Stimulated activated CD4-positive, alpha-beta T cell treated with anti-CD3 and anti-CD28 coated beads, Interleukin-2, amount 100 ng/mL, for 4 hours (primary cell): ENCODE results near the gene LDLRAD4.
"Not testable (repeated sequence)": the region's sequence is repeated elsewhere in the genome, so short reads cannot be mapped to it uniquely, and the experiment has no call there.

Experiments
- DNase-seq: peaks from one replicate; pipeline ENCODE4 v3.0.0-alpha.2; 2020; ENCODE audit warnings: low read depth

Gene LDLRAD4

DNA sequence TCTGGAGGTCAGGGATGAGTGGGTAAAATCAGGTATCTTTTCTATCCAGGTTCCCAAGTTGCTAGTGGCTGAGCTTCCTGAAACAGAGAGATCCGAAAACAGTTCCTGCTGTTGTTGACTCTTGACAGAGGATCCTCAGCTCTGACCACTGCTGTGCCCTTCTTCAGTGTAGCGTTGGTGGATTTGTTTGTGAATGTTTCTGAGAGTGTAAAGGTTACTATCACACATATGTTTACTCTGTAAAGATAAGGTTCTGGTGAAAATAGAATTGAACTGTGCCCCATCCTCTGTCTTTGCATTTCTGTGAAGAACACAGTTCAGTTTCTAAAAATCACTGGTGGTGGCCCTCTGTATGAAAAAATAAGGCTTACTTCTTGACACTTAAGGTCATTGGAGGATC is 119.8 kb downstream of the LDLRAD4 start:
- no peak for DNase-seq

DNA sequence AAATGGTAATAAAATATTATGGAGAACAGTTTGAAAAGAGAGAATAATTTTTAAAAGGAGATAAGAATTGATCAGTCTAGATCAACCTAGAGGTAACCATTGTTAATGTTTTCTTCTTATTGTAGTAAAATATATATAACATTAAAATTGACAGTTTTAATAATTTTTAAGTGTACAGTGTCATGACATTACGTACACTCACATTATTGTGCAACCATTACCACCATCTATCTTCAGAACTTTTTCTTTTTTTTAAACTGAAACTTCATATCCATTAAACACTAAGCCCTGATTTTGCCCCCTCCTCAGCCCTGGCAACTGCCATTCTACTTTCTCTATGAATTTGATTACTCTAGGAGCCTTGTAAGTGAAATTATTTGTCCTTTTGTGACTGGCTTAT is 121.1 kb downstream of the LDLRAD4 start:
- DNase-seq: no peak

- not testable (repeated sequence) for DNase-seq
These were observed 127.9 kb downstream of the LDLRAD4 start for GRCh38 chr18:13346449-13346848.

DNA sequence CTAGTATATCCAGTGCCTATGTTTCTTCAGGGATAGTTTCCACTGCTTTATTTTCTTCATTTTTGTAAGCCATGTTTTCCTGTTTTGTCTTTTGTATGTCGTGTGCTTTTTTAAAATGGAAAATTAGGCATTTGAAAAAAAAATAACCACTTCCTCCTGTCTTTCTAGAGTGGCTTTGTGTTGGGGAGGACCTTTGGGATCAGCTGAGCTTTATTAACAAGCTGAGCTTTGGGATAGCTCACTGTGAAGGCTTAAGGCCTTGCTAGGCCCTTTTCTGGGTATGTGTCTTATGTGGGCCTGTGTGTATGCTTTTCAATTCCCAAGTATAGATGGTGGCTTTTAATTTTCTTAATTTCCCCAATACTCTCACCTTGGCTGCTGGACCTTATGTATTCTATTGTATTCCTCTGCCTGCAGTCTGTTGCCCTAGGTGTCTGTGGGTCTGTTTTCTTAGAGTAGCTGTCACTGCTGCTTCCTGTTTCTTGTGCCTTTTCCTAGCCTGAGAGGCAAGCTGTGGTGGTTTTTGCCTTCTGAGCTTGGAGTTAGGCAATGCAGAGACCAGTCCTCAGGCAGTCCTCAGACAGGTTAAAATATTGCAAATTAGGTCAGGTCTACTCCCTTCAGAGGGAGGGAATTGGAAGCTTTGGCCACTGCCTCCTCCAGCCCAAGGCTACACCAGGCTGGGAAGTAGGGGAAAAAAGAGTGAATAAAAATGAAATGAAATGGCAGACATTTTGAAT is 134.7 kb downstream of the LDLRAD4 start:
- DNase-seq: no peak

DNA sequence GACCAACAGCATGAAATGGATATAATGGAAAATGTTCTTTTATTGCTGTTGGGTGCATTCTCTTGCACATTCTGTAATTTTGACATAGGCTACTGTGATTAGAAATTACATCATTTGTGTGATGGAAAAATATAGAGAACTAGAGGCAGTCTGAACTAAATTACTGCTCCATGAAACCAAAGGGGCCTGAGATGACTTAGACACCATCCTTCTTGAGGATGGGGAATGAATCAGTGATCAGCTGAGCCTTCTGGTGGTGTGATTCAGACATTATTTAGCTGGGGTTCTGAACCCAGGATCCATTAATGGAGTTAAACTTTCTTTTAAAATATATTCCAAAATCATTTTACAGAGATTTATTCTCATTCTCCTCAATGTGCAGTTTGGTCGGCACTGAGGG is 135.8 kb downstream of the LDLRAD4 start:
- no peak for DNase-seq

DNA sequence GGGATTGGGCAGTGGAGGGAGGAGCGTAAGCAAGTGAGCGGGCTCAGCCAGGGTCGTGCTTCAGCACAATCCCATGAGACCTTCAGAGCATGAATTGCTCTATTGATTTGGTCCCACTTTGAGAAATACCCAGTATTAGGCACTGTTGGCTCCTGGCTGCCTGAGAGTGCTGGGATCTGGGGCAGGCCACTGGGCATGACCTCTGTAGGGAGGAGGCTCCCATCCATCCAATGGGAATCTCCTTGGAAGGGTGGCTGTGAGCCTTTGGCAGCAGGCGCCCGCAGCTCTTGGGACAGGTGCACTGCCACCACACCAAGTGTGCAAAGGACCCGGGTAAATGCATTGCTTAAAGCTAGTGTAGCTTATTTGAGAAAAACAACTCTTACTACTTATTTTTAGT is 137.5 kb downstream of the LDLRAD4 start:
- no peak for DNase-seq

DNA sequence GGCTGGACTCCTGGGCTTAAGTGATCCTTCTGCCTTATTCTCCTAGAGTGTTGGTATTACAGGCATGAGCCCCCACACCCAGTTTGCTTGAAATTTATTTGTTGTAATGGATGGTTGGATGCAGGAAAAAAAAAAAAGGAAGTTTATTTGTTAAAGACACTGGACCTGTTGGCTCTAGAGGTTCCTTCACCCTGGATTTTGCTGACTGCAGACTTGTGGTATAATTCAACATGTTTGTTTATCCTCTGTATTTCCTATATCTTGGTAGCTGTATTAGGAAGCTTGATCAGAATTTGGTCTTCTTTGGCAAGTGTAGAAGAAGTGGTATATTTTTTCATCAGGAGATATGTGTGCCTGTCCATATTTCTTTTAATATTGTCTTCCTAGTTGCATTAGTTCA is 138.7 kb downstream of the LDLRAD4 start:
- DNase-seq: no peak

- no peak for DNase-seq
These were observed 140.7 kb downstream of the LDLRAD4 start for GRCh38 chr18:13359210-13359609.

GRCh38 chr18:13361431-13361830 is 142.9 kb downstream of the LDLRAD4 start:
- DNase-seq: no peak

DNA sequence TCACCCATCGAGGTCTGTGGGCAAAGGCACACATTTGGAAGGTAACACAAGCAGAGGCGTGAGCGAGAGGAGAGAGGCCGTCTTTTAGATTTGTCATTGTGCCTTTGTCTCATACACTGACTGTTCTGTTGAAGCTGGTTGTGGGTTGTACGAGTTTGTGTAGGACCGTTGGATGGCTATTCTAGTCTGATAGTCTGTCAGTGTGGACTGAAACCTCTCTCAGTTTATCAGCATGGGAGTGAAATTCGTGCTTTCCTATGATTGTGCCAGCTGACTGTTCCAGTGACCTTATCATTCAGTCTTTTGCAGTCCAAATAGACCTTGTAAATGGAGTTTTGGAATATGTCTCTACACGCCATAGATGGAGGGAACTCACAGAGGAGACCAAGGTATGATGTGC is 143.5 kb downstream of the LDLRAD4 start:
- DNase-seq: no peak

DNA sequence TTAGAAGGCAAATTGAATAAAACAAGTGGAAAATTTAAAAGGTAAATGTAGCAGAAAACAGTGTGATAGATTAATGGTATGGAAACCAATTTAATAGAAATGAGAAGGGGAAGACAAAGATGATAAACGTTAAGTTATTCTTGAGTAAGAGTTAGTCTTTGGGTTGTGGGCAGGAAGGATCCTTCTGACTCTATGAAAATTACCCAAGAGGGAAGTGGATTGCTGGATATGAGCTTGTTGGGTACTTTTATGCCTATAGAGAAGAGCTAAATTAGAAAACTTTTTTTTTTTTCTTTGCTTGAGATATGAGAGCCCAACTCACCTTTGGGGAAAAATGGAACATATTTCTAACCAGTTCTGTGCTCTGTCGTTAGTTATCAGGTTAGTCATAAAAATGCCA is 144.0 kb downstream of the LDLRAD4 start:
- DNase-seq: no peak

GRCh38 chr18:13363359-13363758 is 144.8 kb downstream of the LDLRAD4 start:
- DNase-seq: no peak

- no peak for DNase-seq
These were observed 146.2 kb downstream of the LDLRAD4 start for GRCh38 chr18:13364721-13365205.

- no peak for DNase-seq
These were observed 147.6 kb downstream of the LDLRAD4 start for GRCh38 chr18:13366131-13366530.

DNA sequence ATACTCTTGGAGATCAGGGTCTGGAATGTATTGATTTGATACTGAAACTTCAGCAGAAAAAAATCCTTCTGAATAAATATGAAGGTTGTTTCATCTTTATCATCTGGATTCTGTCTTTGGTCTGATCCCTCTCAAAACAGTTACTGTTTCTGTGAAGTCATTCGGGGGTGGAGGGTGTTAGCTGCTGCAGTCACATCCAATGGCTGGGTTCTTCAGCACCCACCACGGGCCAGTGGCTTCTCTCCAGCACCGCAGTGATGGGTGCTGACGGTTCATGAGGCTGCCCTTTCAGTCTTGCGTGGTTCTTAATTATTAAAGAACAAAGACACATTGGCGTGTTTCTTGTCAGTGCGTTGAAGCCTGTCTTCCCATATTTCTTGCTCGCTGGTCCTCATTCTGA is 148.0 kb downstream of the LDLRAD4 start:
- DNase-seq: no peak

- DNase-seq: no peak
These were observed 148.7 kb downstream of the LDLRAD4 start for GRCh38 chr18:13366962-13367892.

DNA sequence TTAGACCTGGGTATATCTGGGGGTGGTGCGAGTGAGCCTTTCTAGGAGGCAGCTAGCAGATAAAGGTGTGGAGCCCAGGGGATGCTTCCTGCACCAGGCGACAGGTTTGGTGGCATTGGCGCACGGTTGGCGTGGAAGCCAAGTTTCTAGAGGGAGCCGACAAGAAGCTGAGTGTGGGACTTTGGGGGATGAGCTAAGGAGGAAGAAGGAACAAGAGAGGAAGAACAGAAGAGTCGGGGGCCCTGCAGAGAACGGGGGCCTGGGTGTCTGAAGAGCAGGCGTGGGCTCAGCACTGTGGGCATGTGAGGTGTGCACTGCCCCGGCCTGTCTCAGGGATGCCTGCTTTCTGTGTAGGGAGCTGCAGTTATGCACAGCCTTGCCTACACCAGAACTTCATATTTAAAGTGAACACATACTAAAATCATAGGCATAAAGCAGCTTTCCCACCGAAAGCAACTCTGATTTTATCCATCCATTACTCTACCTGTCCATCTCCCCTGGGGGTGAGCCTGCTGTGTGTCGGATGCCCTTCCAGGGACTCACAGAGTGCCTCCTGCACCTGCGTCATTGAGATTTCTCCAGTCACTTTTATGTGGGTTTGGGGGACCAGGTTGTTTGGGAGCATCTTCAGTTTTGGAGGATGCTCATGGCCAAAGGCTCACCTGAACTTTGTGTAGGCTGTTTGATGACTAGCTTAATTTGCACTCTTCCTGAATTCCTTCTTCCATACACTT is 149.7 kb downstream of the LDLRAD4 start:
- DNase-seq: no peak

DNA sequence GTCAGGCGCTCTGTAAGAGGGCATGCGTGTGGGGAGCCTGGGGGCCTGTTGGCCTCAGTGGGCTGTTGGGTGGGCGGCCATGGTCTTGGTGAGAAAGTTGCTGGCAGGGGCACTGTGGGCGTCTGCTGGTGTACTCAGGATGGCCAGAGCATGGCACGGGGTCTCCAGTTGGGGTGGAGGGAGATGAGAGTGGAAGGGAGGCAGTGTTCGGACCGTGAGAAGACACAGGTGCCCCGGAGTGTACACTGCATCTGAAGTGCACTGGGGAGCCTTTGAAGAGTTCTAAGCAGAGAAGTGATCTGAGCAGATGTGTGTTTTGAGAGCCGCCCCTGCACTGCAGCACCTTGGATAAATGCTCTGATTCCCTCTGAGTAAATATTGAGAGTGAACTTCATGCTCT is 150.8 kb downstream of the LDLRAD4 start:
- DNase-seq: no peak

DNA sequence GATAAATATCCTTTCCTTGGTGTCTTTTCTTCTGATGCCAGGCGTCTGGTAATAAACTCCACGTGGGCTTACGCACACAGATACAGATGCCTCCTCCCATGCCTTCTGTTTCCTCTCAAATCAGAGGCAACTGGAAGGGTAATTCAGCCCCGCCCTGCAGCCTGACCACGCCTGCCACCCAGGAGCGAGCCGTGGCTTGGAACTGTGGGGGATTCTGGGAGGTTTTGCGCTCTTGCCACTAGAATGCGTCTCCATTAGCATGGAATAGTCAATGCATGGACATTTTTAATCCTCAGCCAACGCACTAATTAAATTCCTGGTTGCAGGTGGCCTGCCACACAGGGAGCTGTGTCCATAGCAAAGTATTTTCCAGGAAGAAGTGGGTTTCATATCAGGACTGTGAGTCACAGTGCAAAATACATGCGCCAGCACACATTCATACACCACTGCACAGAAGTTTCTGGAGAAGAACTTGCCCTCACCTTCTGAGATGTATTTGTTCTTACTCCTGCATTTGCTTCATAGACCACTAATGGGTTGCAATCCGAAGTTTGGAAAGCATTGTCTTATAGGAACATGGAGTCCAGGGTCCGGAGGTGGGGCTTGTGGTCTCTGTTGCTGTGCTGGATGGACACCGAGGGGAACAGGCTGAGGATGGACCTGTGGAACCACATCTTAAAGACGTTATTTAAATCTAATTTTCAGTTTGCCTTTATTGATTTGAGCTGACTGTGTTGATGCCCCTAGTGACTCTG is 151.4 kb downstream of the LDLRAD4 start:
- no peak for DNase-seq

DNA sequence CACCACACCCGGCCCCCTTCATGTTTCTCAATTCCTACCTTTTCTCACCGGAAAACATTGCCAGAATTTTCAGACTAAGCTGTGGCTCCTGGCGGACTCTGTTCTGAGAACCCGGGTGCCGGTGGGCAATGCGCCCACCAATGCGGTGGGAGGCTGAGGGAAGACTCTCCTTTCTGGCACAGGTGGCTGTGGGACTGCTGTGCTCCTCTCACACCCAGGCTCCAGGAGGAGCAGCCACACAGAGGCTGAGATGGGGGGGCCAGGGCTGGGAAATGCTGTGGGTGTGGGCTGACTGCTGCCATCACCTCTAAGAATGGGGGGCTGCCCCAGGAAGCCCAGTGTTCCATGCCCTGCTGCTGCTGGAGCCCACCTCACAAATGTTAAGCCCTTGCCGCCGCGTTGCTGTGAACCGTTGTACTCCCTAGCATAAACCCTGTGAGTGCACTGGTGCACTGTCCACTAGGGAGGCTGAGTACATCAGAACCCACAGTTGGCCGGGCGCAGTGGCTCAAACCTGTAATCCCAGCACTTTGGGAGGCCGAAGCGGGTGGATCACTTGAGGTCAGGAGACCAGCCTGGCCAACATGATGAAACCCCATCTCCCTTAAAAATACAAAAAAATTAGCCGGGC is 152.6 kb downstream of the LDLRAD4 start:
- no peak for DNase-seq
